Measurements from ENCODE around the gene DNAJC28. TPM values are rescaled to one million over a fixed set of nuclear protein-coding genes. Genes with fewer than 3 reads are reported as not detected.
A peak's percentile ranks its signal among the peaks of the same experiment; 100 is the strongest.

Gene DNAJC28
- total RNA-seq, 1 donor from 2014 or later, result 2.8 TPM

DNA sequence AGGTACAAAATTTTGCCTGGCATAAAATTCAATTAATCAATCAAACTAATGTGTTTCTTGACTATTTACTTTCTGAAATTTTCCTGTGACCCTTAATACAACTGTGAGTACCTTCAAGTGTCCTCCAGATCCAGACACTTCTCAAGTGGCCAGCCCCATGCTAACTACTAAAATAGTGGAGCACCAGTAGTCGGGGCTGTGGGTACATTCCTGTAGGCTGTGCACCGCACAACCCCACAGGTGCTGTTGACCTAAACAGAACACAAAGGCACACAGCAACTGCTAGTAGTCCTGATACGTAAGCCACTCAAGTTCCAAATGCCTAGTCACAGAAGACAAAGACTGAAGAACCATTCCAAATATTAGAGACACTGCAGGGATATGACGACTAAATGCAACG lies 48.3 kb downstream of the DNAJC28 start:
- H3K36me3 Mint-ChIP-seq, result peaks cover 4% of the 10 kb centered on the region
- H3K4me1 Mint-ChIP-seq, result peaks cover 19% of the 10 kb centered on the region
- no peak overlapping the region for H3K4me3 Mint-ChIP-seq
- no peaks in the 10 kb centered on the region for H3K9me3 Mint-ChIP-seq
- TF ChIP-seq, protein P1, sequence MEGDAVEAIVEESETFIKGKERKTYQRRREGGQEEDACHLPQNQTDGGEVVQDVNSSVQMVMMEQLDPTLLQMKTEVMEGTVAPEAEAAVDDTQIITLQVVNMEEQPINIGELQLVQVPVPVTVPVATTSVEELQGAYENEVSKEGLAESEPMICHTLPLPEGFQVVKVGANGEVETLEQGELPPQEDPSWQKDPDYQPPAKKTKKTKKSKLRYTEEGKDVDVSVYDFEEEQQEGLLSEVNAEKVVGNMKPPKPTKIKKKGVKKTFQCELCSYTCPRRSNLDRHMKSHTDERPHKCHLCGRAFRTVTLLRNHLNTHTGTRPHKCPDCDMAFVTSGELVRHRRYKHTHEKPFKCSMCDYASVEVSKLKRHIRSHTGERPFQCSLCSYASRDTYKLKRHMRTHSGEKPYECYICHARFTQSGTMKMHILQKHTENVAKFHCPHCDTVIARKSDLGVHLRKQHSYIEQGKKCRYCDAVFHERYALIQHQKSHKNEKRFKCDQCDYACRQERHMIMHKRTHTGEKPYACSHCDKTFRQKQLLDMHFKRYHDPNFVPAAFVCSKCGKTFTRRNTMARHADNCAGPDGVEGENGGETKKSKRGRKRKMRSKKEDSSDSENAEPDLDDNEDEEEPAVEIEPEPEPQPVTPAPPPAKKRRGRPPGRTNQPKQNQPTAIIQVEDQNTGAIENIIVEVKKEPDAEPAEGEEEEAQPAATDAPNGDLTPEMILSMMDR (IDR thresholded peaks at IDR 0.05; ENCODE audit: unreplicated experiment), result no peak
- no peaks in the 10 kb centered on the region for H3K27me3 Mint-ChIP-seq (ENCODE audit: low read depth)
- DNase-seq (ENCODE audit: low spot score in 2 of 2, unreplicated experiment in 2 of 2), result no peak
- H3K27ac Mint-ChIP-seq, result peak overlapping the region; percentile 25

GRCh38 chr21:33441489-33442477 lies 49.7 kb downstream of the DNAJC28 start:
- H3K4me3 Mint-ChIP-seq, result no peak overlapping the region
- DNase-seq (ENCODE audit: low spot score in 2 of 2, unreplicated experiment in 2 of 2), result no peak
- H3K9me3 Mint-ChIP-seq, result no peaks in the 10 kb centered on the region
- H3K36me3 Mint-ChIP-seq, result peaks cover 11% of the 10 kb centered on the region
- TF ChIP-seq, protein P1 (IDR thresholded peaks at IDR 0.05; ENCODE audit: unreplicated experiment), result no peak
- H3K27ac Mint-ChIP-seq, result peak overlapping the region; percentile 73
- H3K4me1 Mint-ChIP-seq, result peaks cover 19% of the 10 kb centered on the region
- H3K27me3 Mint-ChIP-seq (ENCODE audit: low read depth), result no peaks in the 10 kb centered on the region

Other genes starting within 250 kb of the DNAJC28 start
- 17.2 to 19.2 TPM (median 19.1 TPM) in 3 replicates for gene IL10RB, start 225.3 kb downstream of the DNAJC28 start, total RNA-seq
- 24.8 to 28.7 TPM (median 27.0 TPM) in 3 replicates for gene IFNAR1, start 166.7 kb downstream of the DNAJC28 start, total RNA-seq
- 57.9 to 63.4 TPM (median 59.6 TPM) in 3 replicates for gene IFNGR2, start 88.3 kb downstream of the DNAJC28 start, total RNA-seq
- 37.3 to 41.1 TPM (median 39.5 TPM) in 3 replicates for gene TMEM50B, start 11.7 kb downstream of the DNAJC28 start, total RNA-seq
- 85.1 to 88.4 TPM (median 85.3 TPM) in 3 replicates for gene GART, start 50.4 kb upstream of the DNAJC28 start, total RNA-seq
- 427 to 437 TPM (median 428 TPM) in 3 replicates for gene SON, start 51.3 kb upstream of the DNAJC28 start, total RNA-seq
- gene DONSON, start 97.0 kb upstream of the DNAJC28 start, total RNA-seq, result 16.4 to 21.8 TPM (median 20.0 TPM) in 3 replicates
- gene CRYZL1, start 150.0 kb upstream of the DNAJC28 start, total RNA-seq, result 63.0 to 68.3 TPM (median 65.1 TPM) in 3 replicates
- 66.6 to 77.5 TPM (median 74.3 TPM) in 3 replicates for gene ITSN1, start 150.8 kb upstream of the DNAJC28 start, total RNA-seq

Data from mesothelial cell of epicardium (in vitro differentiated cells).